DND-41 (cell line): ENCODE data around the gene DLG1.

Experiments
- CTCF ChIP-seq: IDR thresholded peaks from 2 replicates; pipeline ENCODE4 v1.5.1; 2012; ENCODE audit warnings: borderline replicate concordance, low read length, moderate library complexity, mild to moderate bottlenecking; ENCODE audit not compliant: poor library complexity, severe bottlenecking; ENCODE audit errors: extremely low read depth
- EZH2 ChIP-seq: IDR thresholded peaks from 3 replicates; pipeline ENCODE4 v1.6.1; 2012; ENCODE audit warnings: borderline replicate concordance, low read depth, mild to moderate bottlenecking, moderate library complexity, low read length, inconsistent platforms; ENCODE audit not compliant: severe bottlenecking

- no peak for TF ChIP-seq CTCF
- TF ChIP-seq EZH2, result no peak
These were observed 68.6 kb downstream of the DLG1 start for GRCh38 chr3:197229836-197230235.
